Gastrocnemius medialis (tissue), 4 donors: ENCODE data around the gene HBS1L.

ENCODE experiments used
- POLR2A ChIP-seq, 2 donors: fragments of 450-650 bp; IDR thresholded peaks; one replicate each; pipeline ENCODE4 v1.6.1; 2017; ENCODE audit warnings: antibody characterized with exemption in 2 of 2, mild to moderate bottlenecking in 2 of 2, moderate library complexity in 2 of 2
- TF ChIP-seq, protein P1 (sequence below), 5 experiments: fragments of 450-650 bp in 3 of 5; fragments of 200-600 bp in 2 of 5; sonication (generic) in 2 of 5; IDR thresholded peaks in 4 of 5; conservative IDR thresholded peaks in 1 of 5; 1 replicate in 4 of 5; 2 replicates in 1 of 5; pipeline ENCODE4 v1.5.1; 2016 to 2019; ENCODE audit warnings: antibody characterized with exemption in 5 of 5, mild to moderate bottlenecking in 3 of 5, moderate library complexity in 3 of 5

DNA sequence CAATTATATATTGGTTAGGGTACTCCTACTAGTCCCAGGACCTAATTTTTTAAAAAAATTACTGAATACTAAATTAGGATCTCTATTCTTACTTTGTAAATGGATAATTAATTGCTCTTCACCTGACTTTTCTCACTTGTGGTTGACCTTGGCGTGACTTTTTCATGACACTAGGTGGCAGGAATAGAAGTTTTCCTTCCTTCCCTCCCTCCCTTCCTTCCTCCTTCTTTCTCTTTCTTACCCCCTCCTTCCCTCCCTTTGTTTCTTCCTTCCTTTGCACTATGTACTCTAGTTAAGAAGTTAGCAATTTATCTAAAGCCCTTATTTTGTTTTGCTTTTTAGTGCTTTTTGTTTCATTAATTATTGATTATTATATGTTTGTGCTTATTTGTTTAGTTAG lies 20.4 kb upstream of the HBS1L start:
- TF ChIP-seq, protein P1, sequence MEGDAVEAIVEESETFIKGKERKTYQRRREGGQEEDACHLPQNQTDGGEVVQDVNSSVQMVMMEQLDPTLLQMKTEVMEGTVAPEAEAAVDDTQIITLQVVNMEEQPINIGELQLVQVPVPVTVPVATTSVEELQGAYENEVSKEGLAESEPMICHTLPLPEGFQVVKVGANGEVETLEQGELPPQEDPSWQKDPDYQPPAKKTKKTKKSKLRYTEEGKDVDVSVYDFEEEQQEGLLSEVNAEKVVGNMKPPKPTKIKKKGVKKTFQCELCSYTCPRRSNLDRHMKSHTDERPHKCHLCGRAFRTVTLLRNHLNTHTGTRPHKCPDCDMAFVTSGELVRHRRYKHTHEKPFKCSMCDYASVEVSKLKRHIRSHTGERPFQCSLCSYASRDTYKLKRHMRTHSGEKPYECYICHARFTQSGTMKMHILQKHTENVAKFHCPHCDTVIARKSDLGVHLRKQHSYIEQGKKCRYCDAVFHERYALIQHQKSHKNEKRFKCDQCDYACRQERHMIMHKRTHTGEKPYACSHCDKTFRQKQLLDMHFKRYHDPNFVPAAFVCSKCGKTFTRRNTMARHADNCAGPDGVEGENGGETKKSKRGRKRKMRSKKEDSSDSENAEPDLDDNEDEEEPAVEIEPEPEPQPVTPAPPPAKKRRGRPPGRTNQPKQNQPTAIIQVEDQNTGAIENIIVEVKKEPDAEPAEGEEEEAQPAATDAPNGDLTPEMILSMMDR (IDR thresholded peaks at IDR 0.05 in 4 of 5, conservative IDR thresholded peaks at IDR 0.05 in 1 of 5), result no peak
- TF ChIP-seq POLR2A (IDR thresholded peaks at IDR 0.05), result no peak
